8988T (cell line): ENCODE data around the gene CBFA2T3.

Experiments
- DNase-seq: peaks from one replicate; pipeline ENCODE4 v3.0.0; 2011

Gene CBFA2T3

DNA sequence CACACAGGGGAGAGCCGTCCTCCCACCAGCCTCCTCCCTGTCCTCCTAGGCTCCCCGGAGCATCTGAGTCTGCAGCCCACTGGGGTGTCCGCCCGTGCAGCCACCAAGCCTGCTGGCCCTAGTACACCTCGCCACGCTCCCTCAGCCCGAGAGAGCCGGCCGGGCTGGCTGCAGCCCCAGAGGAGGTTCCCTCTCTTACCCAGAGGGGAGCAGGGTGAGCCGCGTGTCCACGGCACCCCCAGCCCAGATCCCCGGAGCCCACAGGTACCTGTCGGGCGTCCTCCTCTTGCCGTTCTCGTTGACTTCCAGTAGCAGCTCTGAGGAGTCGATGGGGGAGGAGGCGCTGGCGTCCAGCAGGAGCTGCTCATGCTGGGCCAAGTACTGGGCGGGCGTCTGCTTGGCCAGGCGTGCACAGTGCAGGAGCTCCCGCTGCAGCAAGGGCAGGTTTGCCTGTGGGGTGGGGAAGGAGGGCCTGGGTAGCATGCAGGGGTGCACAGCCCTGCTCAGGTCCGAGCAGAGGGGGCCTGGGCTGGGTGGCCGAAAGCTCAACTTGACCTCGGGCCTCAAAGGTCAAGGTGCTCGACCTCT, 91.2 kb downstream of the CBFA2T3 start:
- DNase-seq, result no peak

GRCh38 chr16:88884569-88885271, 92.3 kb downstream of the CBFA2T3 start:
- no peak for DNase-seq

DNA sequence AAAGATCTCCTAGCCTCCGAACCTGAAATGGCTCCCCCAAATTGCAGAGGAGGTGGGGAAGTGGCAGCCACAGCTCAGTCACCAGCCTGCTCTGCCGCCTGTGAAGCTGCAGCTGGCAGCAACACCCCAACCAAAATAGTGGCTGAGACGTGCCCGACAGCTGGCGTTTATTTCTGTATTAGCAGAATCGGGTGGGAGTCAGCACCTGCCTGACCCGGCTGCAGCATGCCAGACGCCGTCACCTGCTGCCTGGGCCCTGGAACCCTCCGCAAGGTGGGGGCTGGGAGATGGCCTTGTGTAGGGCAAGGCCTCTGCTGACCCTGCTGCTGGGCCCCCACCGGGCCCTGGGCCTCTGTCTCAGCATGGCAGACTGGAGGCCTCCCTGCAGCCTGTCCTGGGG, 93.1 kb downstream of the CBFA2T3 start:
- no peak for DNase-seq

DNA sequence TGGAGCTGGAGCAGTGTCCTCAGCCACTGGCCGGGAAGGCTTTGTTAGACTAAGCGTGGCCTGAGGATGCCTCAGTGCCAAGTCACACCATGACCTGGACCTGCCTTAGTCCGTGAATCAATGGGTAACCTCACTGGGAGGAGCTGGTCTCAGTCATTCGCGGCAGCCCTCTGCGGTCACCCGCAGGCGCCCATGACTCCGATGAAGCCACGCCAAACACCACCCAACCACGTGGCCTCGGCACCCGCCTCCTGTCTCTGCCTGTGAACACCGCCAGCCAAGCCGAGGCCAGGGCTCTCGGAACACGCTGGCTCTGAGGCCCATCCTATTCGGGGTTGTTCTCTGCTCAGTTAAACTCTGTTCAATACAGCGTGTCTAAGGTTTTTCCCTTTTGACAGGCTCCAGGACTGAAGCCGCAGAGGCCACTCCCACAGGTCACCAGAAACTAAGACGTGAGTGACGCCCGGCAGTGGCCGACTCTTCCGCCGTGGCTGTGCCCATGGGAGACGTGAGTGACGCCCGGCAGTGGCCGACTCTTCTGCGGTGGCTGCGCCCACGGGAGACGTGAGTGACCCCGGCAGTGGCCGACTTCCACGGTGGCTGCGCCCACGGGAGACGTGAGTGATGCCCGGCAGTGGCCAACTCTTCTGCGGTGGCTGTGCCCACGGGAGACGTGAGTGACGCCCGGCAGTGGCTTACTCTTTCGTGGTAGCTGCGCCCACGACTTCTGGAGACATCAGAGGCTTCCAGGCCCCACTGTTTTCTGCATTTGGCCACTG, 93.7 kb downstream of the CBFA2T3 start:
- no peak for DNase-seq

GRCh38 chr16:88882358-88883030, 94.5 kb downstream of the CBFA2T3 start:
- DNase-seq, result no peak

GRCh38 chr16:88881675-88882357, 95.2 kb downstream of the CBFA2T3 start:
- no peak for DNase-seq

DNA sequence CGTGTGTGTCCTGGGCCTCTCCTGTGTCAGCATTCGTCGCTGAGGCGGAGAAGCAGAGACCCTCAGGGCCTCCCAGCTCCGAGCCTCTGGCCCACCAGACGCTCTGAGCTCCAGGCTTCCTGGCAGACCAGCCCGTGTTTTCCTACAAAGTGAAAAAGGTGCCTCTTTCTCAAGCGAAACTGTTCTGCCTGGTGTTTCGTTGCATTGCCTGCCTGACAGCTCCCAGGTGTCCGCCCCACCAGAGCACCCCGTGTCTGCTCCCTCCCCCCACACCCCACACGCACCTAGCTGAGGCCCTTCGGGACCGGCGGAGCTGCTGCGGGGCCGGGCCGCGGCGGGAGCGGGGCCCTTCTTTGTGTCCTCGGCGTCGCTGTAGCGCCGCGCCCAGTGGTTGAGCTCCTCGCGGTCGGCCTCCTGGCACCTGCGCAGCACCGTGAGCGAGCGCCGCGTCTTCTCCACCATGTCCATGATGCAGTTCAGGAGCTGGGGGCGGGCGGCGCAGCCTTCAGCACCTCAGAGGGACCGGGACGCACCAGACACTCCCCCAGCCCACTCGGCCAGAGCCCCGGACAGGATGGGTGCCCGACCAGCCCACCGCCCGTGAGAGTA, 95.9 kb downstream of the CBFA2T3 start:
- no peak for DNase-seq

DNA sequence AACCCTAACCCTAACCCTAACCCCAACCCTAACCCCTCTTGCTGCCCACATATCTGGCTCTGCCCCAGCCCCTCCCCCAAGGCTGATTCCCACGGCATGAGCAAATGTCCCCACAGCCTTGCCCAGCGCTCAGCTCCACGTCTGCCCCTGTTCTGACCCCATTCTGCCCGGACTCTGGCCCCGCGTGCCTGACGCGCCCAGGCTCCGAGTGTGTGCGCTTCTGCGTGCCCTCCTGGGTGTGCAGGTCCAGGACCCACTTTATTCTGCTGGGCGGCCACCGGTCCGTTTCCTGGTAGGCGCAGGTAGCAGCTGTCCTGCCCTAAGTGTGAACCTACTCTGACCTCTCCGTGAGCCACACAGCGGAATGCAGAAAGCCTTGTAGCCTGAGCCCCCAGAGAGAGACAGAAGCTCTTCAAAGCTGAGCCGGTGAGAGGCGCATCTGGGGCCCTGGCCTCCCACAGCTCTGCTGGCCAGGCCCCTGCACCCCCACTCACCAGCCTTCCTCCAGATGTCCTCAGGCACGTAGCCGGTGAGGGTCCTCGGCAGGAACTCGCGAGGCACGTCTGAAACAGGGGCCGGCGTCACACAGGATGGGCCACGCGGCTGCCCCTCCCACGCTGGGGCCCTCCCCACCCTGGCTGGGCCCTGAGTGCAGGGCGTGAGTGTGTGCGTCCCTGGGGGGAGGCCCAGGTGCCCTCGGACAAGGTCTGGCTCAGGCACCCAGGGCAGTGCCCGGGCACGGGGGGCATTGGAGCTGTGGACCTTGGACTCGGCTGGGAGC, 96.6 kb downstream of the CBFA2T3 start:
- DNase-seq, result no peak

- no peak for DNase-seq
Measured at GRCh38 chr16:88879788-88880055, 97.3 kb downstream of the CBFA2T3 start.

- no peak for DNase-seq
Measured at GRCh38 chr16:88878967-88879787, 97.8 kb downstream of the CBFA2T3 start.

DNA sequence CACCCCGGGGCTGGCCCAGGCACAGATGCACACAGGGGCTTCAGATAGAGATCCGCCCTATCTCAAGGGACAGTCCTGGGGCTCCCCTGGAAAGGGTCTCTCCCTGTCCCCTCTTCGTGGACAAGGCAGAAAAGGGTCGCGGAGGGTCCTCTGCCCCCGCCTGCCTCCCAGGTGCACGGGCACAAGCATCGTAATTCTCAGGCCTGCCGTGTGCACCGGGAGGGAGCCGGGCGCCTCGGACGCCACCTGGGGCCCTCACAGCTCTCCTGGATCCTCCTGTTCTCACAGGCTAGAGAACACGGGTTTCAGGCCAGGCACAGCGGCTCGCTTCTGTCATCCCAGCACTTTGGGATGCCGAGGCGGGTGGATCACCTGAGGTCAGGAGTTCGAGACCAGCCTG, 98.7 kb downstream of the CBFA2T3 start:
- no peak for DNase-seq

DNA sequence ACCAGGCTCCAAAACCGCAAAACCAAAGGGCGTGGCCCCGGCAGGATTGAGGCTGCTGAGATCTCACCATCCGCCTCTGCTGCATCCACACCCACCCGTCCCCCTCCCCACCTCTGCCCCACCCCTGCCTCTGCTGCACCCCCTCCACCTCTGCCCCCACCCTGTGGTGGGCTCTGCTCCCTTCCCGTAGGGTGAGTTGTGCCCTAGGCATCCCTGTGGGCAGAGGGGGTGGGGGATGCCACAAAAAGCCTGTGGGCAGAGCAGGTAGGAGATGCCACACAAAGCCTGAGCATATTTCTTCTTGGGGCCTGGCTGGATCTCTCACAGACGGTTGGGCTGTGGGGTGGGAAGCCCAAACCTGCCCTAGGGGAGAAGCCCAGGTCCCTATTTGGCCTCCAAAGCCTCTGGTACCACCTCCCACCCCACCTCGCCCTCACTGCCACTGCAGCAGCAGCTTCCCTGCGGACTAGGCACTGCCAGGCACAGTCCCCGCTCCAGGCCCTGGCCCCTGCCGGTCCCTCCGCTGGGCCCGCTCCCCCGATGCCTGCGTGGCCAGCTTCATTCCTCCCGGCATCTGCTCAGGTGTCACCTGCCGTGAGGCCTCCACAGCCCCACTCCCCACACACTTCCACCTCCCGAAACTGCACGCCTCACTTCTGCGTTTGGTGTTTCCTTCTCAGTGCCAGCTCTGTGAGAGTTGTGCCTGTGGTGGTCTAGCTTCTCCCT, 99.3 kb downstream of the CBFA2T3 start:
- DNase-seq, result no peak

- no peak for DNase-seq
Measured at GRCh38 chr16:88876942-88877526, 100.0 kb downstream of the CBFA2T3 start.

GRCh38 chr16:88875703-88876234, 101.2 kb downstream of the CBFA2T3 start:
- no peak for DNase-seq

DNA sequence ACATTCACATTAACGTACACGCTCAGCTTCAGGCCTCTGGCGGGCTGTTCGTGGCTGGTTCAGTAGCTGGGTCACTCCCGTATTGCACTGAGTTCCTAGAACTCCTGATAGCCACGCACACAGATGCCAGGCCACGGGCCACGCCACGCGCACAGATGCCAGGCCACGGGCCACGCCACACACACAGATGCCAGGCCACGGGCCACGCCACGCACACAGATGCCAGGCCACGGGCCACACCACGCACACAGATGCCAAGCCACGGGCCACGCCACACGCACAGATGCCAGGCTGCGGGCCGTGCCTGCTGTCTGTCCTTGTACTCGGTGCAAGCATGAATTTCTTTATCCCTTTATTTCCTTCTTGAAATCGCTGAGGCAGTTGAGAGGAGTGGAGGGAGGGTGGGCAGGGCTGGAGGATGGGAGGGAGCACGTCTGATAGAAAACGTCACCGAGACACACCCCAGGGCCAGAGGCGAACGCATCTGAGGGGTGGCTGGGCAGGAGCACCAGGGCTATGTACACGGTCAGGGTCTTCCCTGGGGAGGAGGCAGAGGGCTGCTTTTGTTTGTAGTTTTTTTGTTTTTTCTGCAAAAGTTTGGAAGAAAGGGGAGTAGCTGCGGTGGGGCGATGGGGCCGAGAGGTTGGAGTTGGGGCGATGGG, 101.9 kb downstream of the CBFA2T3 start:
- DNase-seq, result no peak

- no peak for DNase-seq
Measured at GRCh38 chr16:88872650-88873331, 104.2 kb downstream of the CBFA2T3 start.

GRCh38 chr16:88871730-88872416, 105.1 kb downstream of the CBFA2T3 start:
- DNase-seq, result no peak

DNA sequence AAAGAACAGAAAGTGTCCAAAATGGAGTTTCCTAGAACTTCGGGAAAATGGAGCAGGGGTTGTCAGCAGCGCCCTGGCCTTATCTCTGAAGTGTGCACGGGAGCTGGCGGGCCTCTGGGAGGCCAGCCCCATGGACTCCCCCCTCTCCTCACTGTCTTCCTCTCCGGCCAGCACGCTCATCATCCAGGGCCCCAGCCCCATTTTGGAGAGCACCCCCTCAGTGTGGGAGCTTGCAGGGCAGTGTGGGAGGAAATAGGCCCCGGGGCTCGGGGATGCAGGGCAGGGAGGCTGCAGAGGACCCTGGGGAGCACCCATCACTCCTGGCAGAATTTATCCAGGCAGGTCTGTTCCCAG, 105.7 kb downstream of the CBFA2T3 start:
- no peak for DNase-seq
